Suppressor macrophage treated with lipopolysaccharide for 4 hours (primary cell): ENCODE data around the gene ADD1.

ENCODE experiments used
- DNase-seq: peaks from one replicate; pipeline ENCODE4 v3.0.0-alpha.2; 2020

The ADD1 gene

DNA sequence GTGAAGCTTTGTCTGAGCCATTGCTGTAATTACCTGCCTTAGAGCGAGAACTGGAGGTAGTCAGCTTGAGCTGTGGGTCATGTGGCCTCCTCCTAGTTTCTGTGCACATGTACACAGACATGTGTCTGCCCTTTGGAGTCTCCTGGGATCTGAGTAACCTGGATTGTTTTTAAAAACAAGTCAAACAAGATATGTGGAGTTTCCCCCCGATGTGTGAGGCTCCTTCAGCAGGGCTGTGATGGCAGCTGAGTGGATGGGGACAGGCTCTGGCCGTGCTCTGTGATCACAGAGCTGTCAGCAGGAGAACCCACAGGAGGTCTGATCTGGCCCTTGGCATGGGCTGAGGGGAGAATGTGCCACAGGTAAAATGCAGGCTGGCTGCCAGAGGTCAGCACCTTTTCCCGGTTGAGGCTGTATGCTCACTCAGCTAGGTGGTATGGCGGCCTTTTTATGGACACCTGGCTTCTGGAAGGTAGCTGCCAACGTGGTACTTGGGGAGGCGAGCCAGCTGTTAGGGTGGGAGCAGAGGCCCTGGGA, 81.2 kb downstream of the ADD1 start:
- no peak for DNase-seq

DNA sequence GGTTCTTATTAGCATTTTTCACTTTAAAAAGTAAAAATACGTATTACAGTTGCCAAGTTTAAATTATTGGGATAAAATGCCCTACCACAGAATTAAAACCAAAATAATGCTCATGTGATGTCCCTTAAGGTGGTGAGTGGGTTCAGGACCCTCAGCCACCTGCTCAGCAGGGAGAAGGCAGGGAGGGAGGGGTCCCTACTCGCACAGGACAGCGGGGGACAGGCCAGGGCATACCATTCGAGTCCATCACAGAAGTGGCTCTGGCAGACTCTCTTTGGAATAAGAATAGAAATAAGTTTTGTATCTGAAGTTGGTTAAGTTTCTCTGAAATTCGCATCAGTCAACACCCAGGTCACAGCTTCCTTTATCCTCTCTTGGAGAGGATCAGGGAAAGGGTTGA, 81.9 kb downstream of the ADD1 start:
- no peak for DNase-seq

GRCh38 chr4:2925931-2926860, 82.6 kb downstream of the ADD1 start:
- DNase-seq = no peak

DNA sequence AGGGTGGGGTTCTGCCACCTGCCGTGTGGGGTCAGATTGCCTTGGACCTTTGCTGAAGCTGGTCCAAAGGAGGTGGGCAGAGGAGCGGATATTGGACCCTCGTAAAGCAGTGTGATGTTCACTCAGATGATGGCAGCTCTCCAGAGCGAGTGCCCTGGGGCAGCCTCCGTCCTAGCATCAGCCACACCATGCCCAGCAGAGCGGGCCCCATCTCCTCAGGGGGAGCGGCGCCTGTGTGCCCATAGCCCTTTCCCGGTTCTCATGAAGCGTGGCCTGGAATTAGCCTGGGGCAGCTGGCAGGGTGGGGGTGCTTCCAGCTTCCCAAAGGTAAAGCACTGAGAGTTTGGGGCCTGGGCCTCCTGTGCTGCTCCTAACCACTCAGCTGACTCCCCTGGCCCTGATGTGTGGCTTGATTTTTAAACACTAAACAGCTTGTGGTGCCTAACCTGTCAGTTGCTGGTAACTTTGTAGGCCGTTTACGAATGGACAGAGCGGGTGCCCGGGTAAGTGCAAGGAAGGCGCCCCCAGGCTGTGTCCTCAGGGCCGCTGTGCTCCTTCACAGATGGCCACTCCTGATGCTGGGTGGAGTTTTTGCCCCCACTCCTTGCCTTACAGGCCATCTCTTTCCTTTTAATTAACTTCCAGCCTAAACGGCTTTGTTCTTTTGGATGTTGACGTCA, 83.5 kb downstream of the ADD1 start:
- no peak for DNase-seq

DNA sequence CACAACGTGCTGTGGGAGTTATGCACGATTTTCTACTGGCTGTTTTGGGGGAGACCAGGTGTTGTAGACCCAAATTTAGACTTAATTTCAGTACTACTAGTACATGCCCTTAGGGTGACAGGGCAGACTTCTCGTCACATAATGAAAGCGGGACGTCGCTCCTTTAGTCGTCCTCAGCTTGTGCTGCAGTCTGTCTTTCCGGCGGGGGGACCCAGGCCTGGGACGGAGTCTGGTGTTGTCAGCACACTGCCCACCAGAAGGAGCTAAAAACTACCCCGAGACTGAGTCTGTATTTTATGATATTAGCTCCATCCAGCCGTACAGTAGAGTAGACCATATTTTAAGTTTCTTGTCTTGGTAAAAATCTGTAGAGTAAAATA, 84.0 kb downstream of the ADD1 start:
- no peak for DNase-seq

GRCh38 chr4:2928242-2929176, 84.9 kb downstream of the ADD1 start:
- DNase-seq = no peak

- no peak for DNase-seq
Measured at GRCh38 chr4:2929469-2929868, 85.8 kb downstream of the ADD1 start.

GRCh38 chr4:2930135-2930757, 86.6 kb downstream of the ADD1 start:
- DNase-seq = no peak

DNA sequence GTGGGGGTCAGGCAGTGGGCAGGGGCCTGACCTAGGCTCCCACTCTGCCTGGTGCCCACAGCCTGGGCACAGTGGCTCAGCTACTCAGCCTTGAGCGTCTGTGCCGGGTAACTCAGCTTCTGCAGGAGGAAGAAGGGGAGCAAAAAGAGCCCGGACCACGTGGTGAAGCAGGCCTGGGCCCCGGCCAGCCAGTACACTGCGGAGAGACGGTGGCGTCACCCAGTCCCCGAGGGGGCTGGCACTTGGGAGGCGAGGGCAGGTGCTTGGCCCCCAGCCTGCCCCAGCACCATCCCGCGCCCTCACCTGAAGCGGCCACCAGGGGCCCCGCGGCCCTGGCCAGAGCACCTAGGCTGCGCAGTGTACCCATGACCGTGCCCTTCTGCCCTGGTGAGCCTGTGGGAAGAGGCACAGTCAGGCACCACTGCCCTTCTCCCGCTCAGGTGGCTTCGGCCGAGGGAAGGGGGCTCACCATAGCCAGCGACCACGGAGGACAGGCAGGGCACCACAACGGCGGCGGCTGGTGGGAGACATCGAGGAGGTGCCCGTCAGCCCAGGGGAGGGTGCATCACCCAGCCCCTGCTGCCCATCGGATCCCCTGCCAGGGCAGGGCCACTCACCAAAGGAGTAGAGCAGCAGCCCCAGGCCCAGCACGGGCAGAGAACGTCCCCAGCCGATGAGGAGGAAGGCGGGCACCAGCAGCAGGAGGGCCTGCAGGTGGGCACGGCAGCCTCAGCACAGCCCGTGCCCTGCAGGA, 87.3 kb downstream of the ADD1 start:
- DNase-seq = no peak

DNA sequence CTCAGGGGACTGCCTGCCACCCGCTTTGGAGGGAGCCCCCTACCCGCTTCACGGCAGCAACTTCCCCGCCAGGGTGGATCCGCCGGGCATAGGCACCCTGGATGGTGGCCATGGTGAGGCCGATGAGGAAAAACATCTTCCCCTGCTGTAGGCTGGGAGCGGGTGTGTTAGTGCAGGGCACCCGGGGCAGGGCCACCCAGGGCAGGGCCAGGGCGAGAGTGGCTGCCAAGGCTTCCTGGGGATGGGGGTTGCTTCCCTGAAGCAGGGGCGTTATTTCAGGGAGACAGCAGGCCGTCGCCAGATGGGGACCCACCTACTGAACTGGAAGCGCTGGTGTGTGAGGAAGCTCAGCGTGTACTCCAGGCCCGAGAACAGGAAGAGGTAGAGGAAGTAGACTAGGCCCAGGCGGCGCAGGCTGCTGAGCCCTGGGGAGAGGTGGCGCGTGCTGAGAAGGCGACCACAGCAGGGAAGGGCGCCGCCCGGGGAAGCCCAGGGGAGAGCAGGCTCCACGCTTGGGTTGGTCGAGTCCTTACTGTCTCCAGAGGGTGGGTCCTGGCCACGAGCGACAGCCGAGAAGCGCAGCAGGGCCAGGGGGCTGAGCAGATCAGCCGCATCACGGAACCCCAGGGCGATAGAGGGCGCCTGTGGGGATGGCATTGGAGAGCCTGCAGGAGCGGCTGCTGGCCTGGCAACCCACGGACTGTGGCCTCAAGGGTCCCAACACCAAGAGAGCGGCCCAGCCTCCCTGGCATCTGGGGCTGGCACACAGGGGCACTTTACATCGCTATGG, 88.1 kb downstream of the ADD1 start:
- DNase-seq = peak; percentile 78

DNA sequence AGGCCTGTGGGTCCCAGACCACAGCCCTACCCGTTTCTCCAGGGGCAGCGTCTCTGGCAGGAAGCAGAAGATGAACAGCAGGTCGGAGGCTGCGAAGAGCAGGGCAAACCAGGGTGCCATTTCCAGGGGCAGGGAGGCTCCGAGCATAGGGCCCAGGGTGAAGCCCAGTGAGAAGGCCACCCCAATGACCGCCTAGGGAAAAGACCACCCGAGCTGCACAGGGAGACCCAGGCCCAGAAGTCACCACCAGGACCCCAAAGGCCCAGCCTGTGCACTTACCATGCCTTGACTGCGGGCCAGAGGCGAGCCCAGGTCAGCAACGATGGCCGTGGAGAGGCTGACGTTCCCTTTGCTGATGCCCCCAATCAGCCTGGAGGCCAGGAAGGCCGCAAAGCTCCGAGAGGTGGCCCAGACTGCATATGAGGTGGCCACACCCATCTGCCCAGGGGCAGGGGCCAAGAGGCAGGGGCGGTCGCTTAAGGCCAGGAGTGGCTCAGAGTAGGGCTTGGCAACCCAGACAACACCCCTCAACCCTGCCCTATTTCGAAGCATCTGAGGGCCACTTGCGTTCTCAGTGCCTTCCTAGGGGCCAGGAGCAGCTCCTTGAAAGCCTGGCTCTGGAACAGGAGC, 88.8 kb downstream of the ADD1 start:
- DNase-seq = no peak

- DNase-seq = peak; percentile 7
Measured at GRCh38 chr4:2932951-2933565, 89.4 kb downstream of the ADD1 start.

- DNase-seq = no peak
Measured at GRCh38 chr4:2933566-2934076, 90.0 kb downstream of the ADD1 start.

GRCh38 chr4:2934077-2934812, 90.6 kb downstream of the ADD1 start:
- peak; percentile 68 for DNase-seq

GRCh38 chr4:2934813-2935761, 91.4 kb downstream of the ADD1 start:
- peak; percentile 97 for DNase-seq

DNA sequence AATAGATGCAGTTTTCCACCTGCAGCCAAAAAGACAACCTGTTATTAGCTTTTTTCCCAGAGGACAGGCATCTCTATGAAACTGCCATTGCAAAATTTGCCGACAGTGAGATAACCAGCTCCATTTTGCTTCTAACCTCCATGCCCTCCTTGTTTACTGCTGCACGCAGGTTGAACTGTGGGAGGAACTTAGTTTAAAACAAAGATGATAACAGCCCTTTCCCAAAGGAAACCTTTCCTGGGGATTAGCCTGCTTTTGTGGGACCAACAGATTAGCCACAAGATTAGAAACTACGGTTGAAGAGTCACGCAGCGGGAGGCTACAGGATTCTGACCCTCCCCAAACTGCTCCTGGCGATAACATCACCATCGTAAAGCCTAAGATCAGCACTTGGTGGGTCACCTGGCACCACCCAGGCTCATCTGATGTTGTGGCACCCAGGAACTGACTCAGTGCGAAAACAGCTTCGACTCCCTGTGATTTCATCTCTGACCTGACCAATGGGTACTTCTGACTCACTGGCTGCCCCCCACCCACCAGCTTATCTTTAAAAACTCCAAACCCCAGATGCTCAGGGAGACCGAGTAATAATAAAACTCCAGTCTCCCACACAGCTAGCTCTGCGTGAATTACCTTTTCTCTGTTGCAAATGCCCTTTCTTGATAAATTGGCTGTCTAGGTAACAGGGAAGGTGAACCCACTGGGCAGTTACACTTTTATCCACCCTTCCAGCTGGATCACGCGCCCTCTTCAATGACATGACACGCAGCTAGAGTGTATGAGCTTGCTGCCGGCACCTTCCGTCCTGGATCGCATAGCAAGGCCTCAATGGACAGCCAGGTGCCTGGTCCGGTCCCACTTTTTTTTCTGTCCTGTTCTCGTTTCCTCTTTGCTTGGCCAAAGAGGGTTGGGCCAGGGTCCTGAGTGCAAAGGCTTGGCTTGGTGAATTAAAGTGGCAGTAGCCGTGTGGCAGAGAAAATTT, 92.4 kb downstream of the ADD1 start:
- DNase-seq = peak; percentile 28
